ENCODE results near the gene RAVER2.

DNA sequence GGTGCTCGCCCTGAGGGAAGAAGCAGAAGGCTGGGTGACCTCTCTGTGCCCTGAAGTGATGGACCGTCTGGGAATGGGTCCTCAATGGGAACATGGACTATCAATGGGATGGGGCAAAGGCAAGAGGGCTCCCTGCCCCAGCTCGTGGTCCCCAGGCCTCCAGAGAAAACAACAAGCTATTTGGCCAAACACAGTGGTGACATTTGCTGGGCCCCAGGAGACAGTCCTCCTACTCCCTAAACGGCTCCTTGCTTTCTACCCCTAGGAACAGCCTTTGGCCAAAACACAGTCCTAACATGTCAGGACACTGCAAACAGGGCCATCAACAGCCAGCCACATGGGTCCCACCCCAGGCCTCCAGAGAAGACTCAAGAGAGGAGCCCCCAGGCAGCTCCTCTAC is 102.8 kb downstream of the RAVER2 start:
- TF ChIP-seq YY1 (IDR thresholded peaks at IDR 0.05; ENCODE audit: insufficient read depth, insufficient read length) (no peak), ZNF274 (IDR thresholded peaks at IDR 0.05; ENCODE audit: low read depth, low read length) (no peak)
